ENCODE measurements around the gene TEKTIP1. TPM values are rescaled to one million over a fixed set of nuclear protein-coding genes. Genes with fewer than 3 reads are reported as not detected.

Gene TEKTIP1
- total and polyA plus RNA-seq, 2 donors (not counting 1 experiment from before 2014, with no cell fraction given), result not detected

DNA sequence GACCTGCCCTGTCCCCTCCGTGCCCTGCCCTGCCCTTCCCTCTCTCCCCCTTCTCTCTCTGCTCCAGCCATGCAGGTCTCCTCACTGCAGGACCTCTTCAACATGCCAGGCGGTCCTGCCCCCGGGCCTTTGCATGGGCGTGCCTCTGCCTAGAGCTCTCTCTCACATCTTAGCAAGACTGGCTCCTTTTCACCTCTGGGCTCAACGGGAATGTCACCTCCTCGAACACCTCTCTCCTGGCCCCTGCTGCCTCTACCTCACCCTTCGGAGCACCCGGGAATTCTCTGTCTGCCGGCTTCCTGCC is 12.8 kb downstream of the TEKTIP1 start:
- Histone ChIP-seq H3K9ac (ENCODE audit: insufficient read depth, low read length) (no peak overlapping the region), H3K79me2 (ENCODE audit: control insufficient read depth, insufficient read depth, low read length) (peaks cover 15% of the 10 kb centered on the region)

DNA sequence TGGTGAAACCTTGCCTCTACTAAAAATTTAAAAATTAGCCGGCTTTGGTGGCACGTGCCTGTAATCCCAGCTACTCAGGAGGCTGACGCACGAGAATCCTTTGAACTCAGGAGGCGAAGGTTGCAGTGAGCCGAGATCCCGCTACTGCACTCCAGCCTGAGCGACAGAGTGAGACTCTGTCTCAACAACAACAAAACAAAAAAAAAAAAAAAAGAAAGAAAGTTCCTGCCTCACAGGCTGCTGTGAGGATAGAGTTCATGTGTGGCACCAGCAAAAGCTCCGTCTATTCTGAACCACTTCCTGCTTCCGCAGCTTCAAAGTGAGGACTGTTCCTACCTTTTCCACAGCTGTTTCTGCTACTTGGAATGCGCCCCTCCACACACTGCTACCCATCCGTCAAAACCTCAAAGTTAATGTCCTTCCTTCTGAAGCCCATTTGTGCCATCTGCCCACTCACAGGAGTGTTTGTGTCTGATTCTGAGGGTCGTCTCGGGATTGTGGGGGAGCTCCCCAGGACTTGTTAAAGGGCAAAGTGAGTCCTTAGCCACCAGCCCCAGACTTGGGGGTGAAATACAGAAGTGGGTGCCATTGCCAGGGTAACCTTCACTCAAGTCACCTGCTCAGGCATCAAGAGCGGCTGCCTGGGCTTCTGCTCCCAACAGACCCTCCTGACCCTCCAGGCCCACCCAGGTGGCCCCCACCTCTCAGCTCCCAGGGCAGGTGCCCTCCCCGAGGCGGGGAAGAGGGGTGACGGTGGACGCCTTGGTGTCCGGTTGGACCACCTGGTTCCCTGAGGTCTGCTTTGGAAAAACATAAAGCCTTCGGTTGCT is 15.5 kb downstream of the TEKTIP1 start:
- no peak for DNase-seq (ENCODE audit: low read depth in 2 of 2)
- Histone ChIP-seq H2AFZ (ENCODE audit: low read length) (no peak overlapping the region), H3K27me3 (ENCODE audit: control insufficient read depth, insufficient read depth, low read length) (no peaks in the 10 kb centered on the region), H3K36me3 (ENCODE audit: control insufficient read depth, insufficient read depth, low read length) (peaks cover 3% of the 10 kb centered on the region), H3K4me1 (ENCODE audit: control insufficient read depth, extremely low read depth, insufficient read depth, low read length) (peaks cover 7% of the 10 kb centered on the region), H3K4me3 (replicated peaks in 1 of 4; ENCODE audit: control extremely low read depth in 1 of 4, insufficient read depth in 1 of 4, low read depth in 3 of 4, low read length in 4 of 4) (no peak overlapping the region), H3K4me2 (ENCODE audit: extremely low read depth, insufficient read depth, low read length) (no peak overlapping the region), H4K20me1 (ENCODE audit: control insufficient read depth, extremely low read depth, insufficient read depth, low read length) (no peaks in the 10 kb centered on the region), H3K9ac (ENCODE audit: insufficient read depth, low read length) (no peak overlapping the region), H3K79me2 (ENCODE audit: control insufficient read depth, insufficient read depth, low read length) (peaks cover 19% of the 10 kb centered on the region), H3K27ac (ENCODE audit: insufficient read depth, low read length) (no peak overlapping the region), H3K9me3 (ENCODE audit: control insufficient read depth, insufficient read depth, low read depth, low read length) (no peaks in the 10 kb centered on the region)
- TF ChIP-seq EZH2 (IDR thresholded peaks at IDR 0.05; ENCODE audit: low read length, missing control alignments), result no peak
- TF ChIP-seq, protein P1, sequence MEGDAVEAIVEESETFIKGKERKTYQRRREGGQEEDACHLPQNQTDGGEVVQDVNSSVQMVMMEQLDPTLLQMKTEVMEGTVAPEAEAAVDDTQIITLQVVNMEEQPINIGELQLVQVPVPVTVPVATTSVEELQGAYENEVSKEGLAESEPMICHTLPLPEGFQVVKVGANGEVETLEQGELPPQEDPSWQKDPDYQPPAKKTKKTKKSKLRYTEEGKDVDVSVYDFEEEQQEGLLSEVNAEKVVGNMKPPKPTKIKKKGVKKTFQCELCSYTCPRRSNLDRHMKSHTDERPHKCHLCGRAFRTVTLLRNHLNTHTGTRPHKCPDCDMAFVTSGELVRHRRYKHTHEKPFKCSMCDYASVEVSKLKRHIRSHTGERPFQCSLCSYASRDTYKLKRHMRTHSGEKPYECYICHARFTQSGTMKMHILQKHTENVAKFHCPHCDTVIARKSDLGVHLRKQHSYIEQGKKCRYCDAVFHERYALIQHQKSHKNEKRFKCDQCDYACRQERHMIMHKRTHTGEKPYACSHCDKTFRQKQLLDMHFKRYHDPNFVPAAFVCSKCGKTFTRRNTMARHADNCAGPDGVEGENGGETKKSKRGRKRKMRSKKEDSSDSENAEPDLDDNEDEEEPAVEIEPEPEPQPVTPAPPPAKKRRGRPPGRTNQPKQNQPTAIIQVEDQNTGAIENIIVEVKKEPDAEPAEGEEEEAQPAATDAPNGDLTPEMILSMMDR (conservative IDR thresholded peaks at IDR 0.05 in 1 of 2, IDR thresholded peaks at IDR 0.05 in 1 of 2; ENCODE audit: low read depth in 1 of 2, low read length in 2 of 2), result no peak

More for the DNA sequence above, 12.8 kb downstream of the TEKTIP1 start:
- Histone ChIP-seq H4K20me1 (ENCODE audit: control insufficient read depth, extremely low read depth, insufficient read depth, low read length) (no peaks in the 10 kb centered on the region), H3K4me2 (ENCODE audit: extremely low read depth, insufficient read depth, low read length) (no peak overlapping the region), H3K27me3 (ENCODE audit: control insufficient read depth, insufficient read depth, low read length) (no peaks in the 10 kb centered on the region), H3K4me1 (ENCODE audit: control insufficient read depth, extremely low read depth, insufficient read depth, low read length) (peaks cover 7% of the 10 kb centered on the region), H3K27ac (ENCODE audit: insufficient read depth, low read length) (no peak overlapping the region), H2AFZ (ENCODE audit: low read length) (no peak overlapping the region), H3K36me3 (ENCODE audit: control insufficient read depth, insufficient read depth, low read length) (peaks cover 14% of the 10 kb centered on the region), H3K9me3 (ENCODE audit: control insufficient read depth, insufficient read depth, low read depth, low read length) (no peaks in the 10 kb centered on the region), H3K4me3 (replicated peaks in 1 of 4; ENCODE audit: control extremely low read depth in 1 of 4, insufficient read depth in 1 of 4, low read depth in 3 of 4, low read length in 4 of 4) (no peak overlapping the region)
- DNase-seq (ENCODE audit: low read depth in 2 of 2), result no peak
- TF ChIP-seq, protein P1 (conservative IDR thresholded peaks at IDR 0.05 in 1 of 2, IDR thresholded peaks at IDR 0.05 in 1 of 2; ENCODE audit: low read depth in 1 of 2, low read length in 2 of 2), result no peak
- TF ChIP-seq EZH2 (IDR thresholded peaks at IDR 0.05; ENCODE audit: low read length, missing control alignments), result no peak

DNA sequence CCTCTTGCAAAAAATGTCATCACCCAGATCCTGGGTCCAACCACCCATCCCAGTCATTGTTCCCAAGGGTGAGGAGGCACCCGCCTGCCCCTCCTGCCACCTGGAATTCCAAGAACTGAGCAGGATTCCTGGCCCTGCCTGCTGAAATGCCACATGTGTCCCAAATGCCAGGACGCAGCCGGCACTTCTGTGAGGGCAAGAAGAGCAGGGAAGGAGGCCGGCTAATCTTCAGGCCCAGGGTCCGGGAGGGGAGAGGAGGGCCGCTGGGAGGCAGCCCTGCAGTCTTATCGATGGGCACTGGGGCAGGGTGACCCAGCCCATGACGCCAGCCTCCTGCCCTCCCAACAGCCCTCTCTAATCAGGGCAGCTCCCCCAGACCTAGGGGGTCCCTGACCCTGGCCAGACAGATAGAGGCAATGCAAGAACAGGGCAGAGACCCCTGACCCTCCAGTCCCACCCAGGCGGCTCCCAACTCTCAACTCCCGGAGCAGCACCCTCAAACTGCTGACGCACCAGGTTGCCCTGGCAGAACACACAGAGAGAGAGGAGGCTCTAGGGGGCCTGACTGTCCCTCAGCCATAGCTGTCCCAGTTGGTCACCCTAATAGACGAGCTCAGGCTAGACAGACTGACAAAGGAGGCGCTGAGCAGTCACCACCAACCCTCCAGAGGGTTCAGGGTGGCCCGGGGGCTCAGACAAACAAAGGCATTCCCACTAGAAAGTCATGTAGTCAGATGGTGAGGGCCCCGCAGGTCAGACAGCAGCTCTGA is 16.9 kb downstream of the TEKTIP1 start:
- Histone ChIP-seq H3K4me3 (replicated peaks in 1 of 4; ENCODE audit: control extremely low read depth in 1 of 4, insufficient read depth in 1 of 4, low read depth in 3 of 4, low read length in 4 of 4) (peak overlapping the region; percentile 41 to 79 (median 66)), H4K20me1 (ENCODE audit: control insufficient read depth, extremely low read depth, insufficient read depth, low read length) (no peaks in the 10 kb centered on the region), H3K36me3 (ENCODE audit: control insufficient read depth, insufficient read depth, low read length) (peaks cover 3% of the 10 kb centered on the region), H2AFZ (ENCODE audit: low read length) (no peak overlapping the region), H3K79me2 (ENCODE audit: control insufficient read depth, insufficient read depth, low read length) (peaks cover 19% of the 10 kb centered on the region), H3K27ac (ENCODE audit: insufficient read depth, low read length) (peak overlapping the region; percentile 8), H3K4me2 (ENCODE audit: extremely low read depth, insufficient read depth, low read length) (peak overlapping the region; percentile 79), H3K4me1 (ENCODE audit: control insufficient read depth, extremely low read depth, insufficient read depth, low read length) (peaks cover 7% of the 10 kb centered on the region), H3K9ac (ENCODE audit: insufficient read depth, low read length) (peak overlapping the region; percentile 4), H3K27me3 (ENCODE audit: control insufficient read depth, insufficient read depth, low read length) (no peaks in the 10 kb centered on the region), H3K9me3 (ENCODE audit: control insufficient read depth, insufficient read depth, low read depth, low read length) (no peaks in the 10 kb centered on the region)
- DNase-seq (ENCODE audit: low read depth in 2 of 2), result no peak
- TF ChIP-seq EZH2 (IDR thresholded peaks at IDR 0.05; ENCODE audit: low read length, missing control alignments), result no peak
- TF ChIP-seq, protein P1 (conservative IDR thresholded peaks at IDR 0.05 in 1 of 2, IDR thresholded peaks at IDR 0.05 in 1 of 2; ENCODE audit: low read depth in 1 of 2, low read length in 2 of 2), result no peak
